BE2C (cell line): ENCODE results near the gene MAN2A1.
A peak's percentile ranks its signal among the peaks of the same experiment; 100 is the strongest.

Experiments
- DNase-seq: peaks from one replicate; pipeline ENCODE4 v3.0.0-alpha.2; 2020
- H3K27me3 ChIP-seq: fragments of 250-450 bp; sonication (Bioruptor Pico); 2 replicates; pipeline ENCODE4 v1.5.1; 2020; ENCODE audit warnings: mild to moderate bottlenecking
- H3K36me3 ChIP-seq: fragments of 250-450 bp; sonication (Bioruptor Pico); 2 replicates; pipeline ENCODE4 v1.5.1; 2020; ENCODE audit warnings: mild to moderate bottlenecking
- H3K4me1 ChIP-seq: fragments of 250-450 bp; sonication (Bioruptor Pico); 2 replicates; pipeline ENCODE4 v1.5.1; 2020
- H3K4me3 ChIP-seq: 2 replicates; pipeline ENCODE4 v1.5.1; 2011; ENCODE audit warnings: low read depth, low read length
- H3K9me3 ChIP-seq: fragments of 250-450 bp; sonication (Bioruptor Pico); 2 replicates; pipeline ENCODE4 v1.5.1; 2020
- TF ChIP-seq, protein P1 (sequence below): IDR thresholded peaks from 2 replicates; pipeline ENCODE4 v1.5.1; 2012; ENCODE audit warnings: mild to moderate bottlenecking, low read depth, low read length

The MAN2A1 gene

DNA sequence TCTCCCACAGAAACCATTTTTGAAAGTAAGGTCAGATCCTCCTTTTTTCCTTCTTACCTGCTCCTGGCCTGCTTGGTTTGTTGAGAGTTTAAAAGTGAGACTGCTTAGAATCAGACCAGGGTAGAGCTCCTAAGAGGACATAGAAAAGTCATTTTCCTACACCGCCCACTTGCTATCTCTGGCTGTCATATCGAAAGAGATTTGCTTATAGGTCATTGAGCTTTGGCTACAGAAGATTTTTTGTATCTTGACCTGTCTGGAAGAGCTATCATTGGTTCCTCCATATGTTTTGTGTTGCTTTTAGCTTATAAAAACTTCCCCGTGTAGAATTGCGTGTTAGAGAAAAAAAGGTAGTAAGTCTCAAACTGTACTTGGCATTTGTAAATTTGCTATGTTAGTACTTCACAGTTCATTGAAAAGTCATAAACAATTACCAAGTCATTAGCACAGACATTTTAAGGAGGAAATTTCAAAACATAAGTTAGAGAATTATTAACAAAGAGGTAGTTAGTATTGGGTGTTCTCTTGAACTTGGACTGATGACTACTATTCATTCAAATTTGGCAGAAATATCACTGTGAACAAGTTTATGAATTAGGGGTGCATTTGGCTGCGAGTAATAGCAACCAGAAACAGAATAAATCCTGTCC, 96.6 kb downstream of the MAN2A1 start:
- Histone ChIP-seq H3K4me1 (no peaks in the 10 kb centered on the region; the same call in 1 of the 2 replicates), H3K4me3 (no peak overlapping the region), H3K27me3 (no peaks in the 10 kb centered on the region), H3K36me3 (no peaks in the 10 kb centered on the region), H3K9me3 (no peaks in the 10 kb centered on the region)
- TF ChIP-seq, protein P1, sequence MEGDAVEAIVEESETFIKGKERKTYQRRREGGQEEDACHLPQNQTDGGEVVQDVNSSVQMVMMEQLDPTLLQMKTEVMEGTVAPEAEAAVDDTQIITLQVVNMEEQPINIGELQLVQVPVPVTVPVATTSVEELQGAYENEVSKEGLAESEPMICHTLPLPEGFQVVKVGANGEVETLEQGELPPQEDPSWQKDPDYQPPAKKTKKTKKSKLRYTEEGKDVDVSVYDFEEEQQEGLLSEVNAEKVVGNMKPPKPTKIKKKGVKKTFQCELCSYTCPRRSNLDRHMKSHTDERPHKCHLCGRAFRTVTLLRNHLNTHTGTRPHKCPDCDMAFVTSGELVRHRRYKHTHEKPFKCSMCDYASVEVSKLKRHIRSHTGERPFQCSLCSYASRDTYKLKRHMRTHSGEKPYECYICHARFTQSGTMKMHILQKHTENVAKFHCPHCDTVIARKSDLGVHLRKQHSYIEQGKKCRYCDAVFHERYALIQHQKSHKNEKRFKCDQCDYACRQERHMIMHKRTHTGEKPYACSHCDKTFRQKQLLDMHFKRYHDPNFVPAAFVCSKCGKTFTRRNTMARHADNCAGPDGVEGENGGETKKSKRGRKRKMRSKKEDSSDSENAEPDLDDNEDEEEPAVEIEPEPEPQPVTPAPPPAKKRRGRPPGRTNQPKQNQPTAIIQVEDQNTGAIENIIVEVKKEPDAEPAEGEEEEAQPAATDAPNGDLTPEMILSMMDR = no peak
- no peak for DNase-seq

DNA sequence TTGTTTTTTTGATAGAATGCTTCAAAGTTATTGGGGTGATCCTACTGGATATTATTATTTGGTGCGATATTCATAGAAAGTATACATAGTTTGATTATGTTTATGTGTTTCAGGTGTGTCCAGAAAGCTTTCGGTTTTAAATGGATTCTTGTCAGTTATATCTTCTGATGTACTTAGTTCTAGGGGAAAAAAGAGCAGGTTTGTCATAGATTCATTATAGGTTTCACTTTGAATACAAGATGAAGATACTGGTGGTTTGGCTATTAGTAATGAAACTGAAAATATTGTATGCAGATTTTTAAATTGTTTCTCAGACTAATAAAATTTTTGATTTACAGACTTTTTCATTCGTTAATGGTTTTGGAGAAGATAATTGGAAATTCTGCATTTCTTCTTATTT, 98.9 kb downstream of the MAN2A1 start:
- no peak for DNase-seq
- TF ChIP-seq, protein P1 = no peak
- Histone ChIP-seq H3K27me3 (no peaks in the 10 kb centered on the region), H3K36me3 (no peaks in the 10 kb centered on the region; the same call in 1 of the 2 replicates), H3K4me1 (no peaks in the 10 kb centered on the region; the same call in 1 of the 2 replicates), H3K4me3 (no peak overlapping the region), H3K9me3 (no peaks in the 10 kb centered on the region)

DNA sequence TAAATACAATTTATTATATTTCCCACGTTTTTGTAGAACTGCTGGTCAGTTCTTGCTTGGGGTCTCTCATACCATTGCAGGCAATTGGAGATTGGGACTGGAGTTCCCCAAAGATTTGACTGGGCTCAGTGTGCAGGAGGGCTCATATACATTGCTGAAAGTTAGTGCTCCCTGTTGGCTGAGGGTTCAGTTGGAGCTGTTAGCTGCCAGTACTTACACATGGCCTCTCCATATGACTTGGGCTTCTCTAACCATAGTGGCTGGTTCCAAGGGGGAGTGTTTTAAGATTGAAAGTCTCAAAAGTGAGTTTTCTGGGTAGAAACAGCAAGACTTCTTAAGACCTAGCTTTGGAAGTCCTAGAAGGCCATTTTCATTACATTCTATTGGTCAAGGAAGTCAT, 102.9 kb downstream of the MAN2A1 start:
- TF ChIP-seq, protein P1 = no peak
- Histone ChIP-seq H3K4me3 (no peak overlapping the region), H3K36me3 (no peaks in the 10 kb centered on the region; the same call in 1 of the 2 replicates), H3K4me1 (no peaks in the 10 kb centered on the region), H3K9me3 (no peaks in the 10 kb centered on the region), H3K27me3 (no peaks in the 10 kb centered on the region)
- no peak for DNase-seq

DNA sequence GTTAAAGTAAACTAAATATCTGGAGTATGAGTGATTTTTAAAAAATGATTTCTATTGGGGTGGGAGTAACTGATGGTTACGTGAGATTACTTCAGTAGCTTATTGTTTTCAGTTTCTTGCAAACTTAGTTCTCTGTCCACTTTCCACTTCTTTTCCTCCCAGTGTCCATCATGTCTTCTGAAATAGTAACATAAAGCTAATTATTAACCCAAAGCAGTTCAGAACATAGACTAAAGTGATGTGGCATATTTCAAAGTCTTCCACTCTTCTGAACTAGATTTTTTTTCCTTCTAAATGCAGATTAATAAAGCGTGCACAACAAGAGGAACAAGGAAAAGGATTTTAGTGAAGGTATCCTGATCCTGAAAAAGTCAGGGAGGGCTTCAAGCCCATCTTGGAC, 114.1 kb downstream of the MAN2A1 start:
- no peak for DNase-seq
- H3K4me3 ChIP-seq = no peak overlapping the region
- TF ChIP-seq, protein P1 = no peak
- H3K4me1 ChIP-seq = no peaks in the 10 kb centered on the region
- no peaks in the 10 kb centered on the region for H3K27me3 ChIP-seq
- no peaks in the 10 kb centered on the region for H3K36me3 ChIP-seq
- no peaks in the 10 kb centered on the region for H3K9me3 ChIP-seq

DNA sequence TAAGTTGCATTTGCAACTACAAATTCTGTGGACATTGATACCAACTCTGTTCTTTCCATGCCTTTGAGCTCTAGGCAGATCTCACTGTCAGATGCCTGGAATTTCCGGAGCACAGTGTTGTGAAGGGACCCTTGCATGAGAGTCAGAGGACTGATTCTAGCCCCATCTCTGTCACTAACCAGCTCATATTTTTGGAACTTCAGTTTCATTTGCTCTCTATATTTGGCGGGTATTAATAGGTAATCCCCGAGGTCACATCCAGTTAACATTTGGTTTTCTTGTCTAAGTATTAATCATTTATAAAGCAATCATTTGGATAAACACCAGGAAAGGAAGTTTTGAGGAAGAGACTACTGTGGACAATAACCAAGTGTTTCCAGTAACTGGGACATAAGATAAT, 115.7 kb downstream of the MAN2A1 start:
- no peak overlapping the region for H3K4me3 ChIP-seq
- TF ChIP-seq, protein P1 = no peak

DNA sequence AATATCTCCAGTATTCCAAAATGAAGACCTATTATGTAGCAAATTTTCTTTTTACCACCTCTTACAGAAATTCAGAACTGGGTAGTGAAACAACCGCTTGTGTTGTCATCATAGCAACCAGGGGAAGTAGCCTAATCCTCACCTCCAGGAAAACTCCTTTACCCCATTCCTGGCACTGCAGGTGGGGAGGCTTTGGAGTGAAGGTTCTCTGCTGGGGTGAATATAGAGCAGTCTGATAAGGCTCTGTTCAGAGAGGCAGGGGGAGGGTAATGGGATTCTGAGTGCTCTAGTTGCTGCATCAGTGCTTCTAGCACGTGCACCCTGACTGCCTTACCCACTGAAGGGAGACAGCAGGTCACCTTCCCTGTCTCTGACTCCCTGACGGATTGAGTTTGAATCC, 116.2 kb downstream of the MAN2A1 start:
- no peaks in the 10 kb centered on the region for H3K27me3 ChIP-seq
- no peaks in the 10 kb centered on the region for H3K4me1 ChIP-seq
- H3K9me3 ChIP-seq = no peaks in the 10 kb centered on the region
- TF ChIP-seq, protein P1 = no peak
- peak; percentile 30 for DNase-seq
- no peak overlapping the region for H3K4me3 ChIP-seq
- H3K36me3 ChIP-seq = no peaks in the 10 kb centered on the region

More for the DNA sequence above, 115.7 kb downstream of the MAN2A1 start:
- no peaks in the 10 kb centered on the region for H3K4me1 ChIP-seq
- no peaks in the 10 kb centered on the region for H3K9me3 ChIP-seq
- no peak for DNase-seq
- H3K36me3 ChIP-seq = no peaks in the 10 kb centered on the region
- no peaks in the 10 kb centered on the region for H3K27me3 ChIP-seq
